ENCODE results near the gene SIGLEC1.

SIGLEC1 gene

GRCh38 chr20:3678856-3679720, 33.3 kb downstream of the SIGLEC1 start:
- no peak for DNase-seq

- no peak for DNase-seq
Observed at GRCh38 chr20:3678198-3678597, 34.2 kb downstream of the SIGLEC1 start.

- no peak for DNase-seq
Observed at GRCh38 chr20:3677733-3678132, 34.7 kb downstream of the SIGLEC1 start.

- no peak for DNase-seq
Observed at GRCh38 chr20:3674995-3675900, 37.2 kb downstream of the SIGLEC1 start.

DNA sequence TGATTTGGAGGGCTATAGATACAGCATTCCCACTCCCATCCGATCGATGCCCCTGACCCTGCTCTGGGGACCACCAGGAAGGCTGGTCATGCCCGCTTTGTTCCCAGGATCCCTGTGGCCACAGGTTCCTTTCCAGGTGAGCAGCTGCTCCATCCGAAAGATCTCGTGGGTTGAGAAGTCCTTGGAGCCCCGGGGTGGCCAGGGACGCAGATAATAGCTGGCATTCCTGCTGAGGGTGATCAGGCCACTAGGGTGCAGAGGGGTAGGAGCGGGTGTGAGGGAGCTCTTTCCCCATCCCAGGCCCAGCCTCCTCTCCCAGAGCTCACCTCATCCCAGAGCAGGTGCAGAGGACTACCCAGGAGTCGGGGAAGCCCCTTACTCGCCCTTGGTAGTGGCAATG, 38.0 kb downstream of the SIGLEC1 start:
- no peak for DNase-seq

DNA sequence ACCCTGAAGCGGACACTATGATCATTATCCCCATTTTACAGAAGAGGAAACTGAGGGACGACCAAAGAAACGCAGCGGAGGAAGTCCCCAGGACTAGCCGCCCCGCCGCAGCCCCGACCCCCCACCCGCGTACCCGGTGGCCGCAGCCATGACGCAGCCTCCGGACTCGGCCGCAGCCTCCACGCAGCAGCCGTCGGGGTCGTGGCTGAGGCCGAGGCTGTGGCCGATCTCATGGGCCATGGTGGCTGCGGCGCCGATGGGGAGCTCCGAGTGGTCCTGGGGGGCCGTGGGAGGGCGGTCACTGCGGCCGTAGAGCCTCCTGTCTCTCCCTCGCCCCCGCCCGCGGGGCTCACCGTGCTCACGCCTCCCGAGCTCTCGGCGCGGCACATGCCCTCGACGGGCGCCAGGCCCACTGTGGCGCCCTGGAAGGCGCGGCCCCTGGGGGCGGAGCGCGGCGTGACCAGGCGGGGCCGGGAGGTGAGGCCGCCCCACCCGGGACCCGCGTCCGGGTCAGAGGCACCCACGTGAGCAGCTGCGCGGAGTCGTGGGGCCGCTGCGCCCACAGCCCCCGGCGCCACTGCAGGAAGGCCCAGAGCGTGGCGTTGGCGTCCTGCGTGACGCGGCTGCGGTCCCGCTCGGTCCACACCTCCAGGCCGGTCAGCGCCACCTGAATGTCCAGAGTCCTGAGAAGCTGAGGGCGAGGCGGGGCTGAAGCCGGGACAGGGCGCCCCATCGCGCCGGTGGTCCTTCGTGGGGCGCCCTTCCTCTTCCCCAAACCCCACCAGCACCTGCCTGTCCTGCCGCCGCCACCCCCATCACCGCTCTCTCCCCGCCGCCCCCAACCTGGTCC, 39.0 kb downstream of the SIGLEC1 start:
- DNase-seq: no peak

GRCh38 chr20:3672547-3673171, 39.7 kb downstream of the SIGLEC1 start:
- no peak for DNase-seq

DNA sequence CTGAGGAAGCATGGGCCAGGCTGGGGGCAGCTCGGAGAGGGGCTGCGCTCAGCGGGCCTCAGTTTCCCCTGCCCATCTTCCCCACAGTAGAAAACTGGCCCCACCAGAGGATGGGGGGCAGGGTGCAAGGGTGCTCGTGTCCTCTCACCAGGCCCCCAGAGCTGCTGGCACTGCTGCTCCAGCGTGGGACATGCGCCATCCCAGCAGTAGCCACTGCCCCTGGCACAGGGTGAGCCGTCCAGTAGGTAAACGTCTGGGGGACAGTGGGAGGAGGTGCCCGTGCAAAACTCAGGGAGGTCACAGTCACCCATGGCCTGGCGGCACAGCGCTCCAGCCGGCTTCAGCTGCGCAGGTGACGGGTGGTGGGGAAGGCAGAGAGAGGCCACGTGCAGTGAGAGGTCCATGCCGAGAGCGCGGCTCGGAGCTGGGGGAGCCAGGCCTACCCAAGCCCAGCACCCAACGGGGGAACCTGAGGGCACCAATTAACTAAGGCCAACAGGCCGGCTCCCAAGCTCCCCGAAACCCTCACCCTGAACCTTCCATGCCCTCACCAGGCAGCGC, 40.3 kb downstream of the SIGLEC1 start:
- DNase-seq: no peak

- no peak for DNase-seq
Observed at GRCh38 chr20:3670945-3671344, 41.5 kb downstream of the SIGLEC1 start.

GRCh38 chr20:3670511-3670910, 41.9 kb downstream of the SIGLEC1 start:
- peak in 1 of 2 experiments; percentile 17 for DNase-seq

- no peak for DNase-seq
Observed at GRCh38 chr20:3669710-3670367, 42.6 kb downstream of the SIGLEC1 start.

GRCh38 chr20:3667434-3668037, 44.9 kb downstream of the SIGLEC1 start:
- DNase-seq: no peak

GRCh38 chr20:3663858-3664257, 48.5 kb downstream of the SIGLEC1 start:
- no peak for DNase-seq

- DNase-seq: no peak
Observed at GRCh38 chr20:3663031-3663701, 49.2 kb downstream of the SIGLEC1 start, which contains the start of gene GFRA4. GFRA4 (minus strand) TSS chr20:3663399; CDS start chr20:3663399, 0 bp downstream.

Measured in NCI-H524 (cell line).